Suppressor macrophage treated with lipopolysaccharide for 1 hour (primary cell): Measurements from ENCODE around the gene RBM38.

Experiments
- DNase-seq, 3 donors: peaks; one replicate each; pipeline ENCODE4 v3.0.0-alpha.2; 2020 to 2022

RBM38 gene

DNA sequence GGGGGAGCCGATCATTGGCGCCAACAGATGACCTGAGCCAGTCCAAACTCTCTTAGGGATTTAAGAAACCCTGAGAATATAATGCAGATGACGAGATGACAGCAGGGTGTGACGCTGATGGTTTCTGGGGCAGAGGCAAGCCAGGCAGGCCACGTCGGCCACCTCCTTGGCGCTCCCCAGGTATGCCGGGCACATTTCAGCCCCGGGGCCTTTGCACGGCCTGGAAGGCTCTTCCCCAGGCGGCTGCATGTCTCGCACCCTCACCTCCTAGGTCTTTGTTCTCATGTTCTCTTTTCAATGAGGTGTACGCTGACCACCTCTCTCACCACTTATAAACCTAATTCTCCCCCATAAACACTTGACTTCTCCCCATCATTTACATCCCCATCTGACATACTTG lies 64.9 kb downstream of the RBM38 start:
- no peak for DNase-seq

GRCh38 chr20:57457243-57458095 lies 66.3 kb downstream of the RBM38 start:
- no peak for DNase-seq

DNA sequence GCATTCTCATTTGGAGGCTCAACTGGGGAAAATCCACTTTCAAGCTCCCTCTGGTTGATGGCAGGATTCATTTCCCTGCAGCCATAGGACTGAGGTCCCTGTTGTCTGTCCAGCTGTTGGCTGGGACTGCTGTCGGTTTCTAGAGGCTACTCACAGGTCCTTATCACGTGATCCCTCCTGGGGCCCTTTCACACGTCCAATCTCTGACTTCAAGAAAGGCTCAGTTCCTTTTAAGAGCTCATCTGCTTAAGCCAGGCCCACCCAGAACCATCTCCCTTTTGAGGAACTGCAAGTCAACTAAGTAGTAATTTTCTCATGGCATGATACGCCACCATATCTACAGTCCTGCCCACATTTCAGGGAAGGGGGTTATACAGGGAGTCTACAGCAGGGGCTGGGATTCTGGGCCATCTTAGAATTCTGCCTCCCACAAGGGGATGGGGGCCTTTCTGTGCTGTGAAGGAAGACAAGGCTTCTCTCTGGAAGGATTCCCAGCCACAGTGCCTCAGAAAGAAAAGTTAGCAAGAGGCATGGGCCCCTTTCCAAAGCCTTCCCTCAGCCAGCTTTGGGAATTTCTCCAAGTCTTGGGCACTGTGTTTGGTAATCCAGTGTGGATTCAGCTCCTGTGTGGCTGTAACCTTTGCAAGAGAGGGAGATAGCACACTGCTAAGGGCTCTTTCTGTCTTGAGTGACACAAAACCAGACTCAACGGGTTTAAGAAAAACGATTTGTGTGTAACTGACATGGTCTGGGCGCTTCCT lies 67.4 kb downstream of the RBM38 start:
- peak in 1 of 3 donors; percentile 48 for DNase-seq
